Gastrocnemius medialis (tissue), 4 donors: ENCODE measurements around the gene OR14I1.

Source experiments
- CTCF ChIP-seq, 5 experiments: fragments of 450-650 bp in 3 of 5; fragments of 200-600 bp in 2 of 5; sonication (generic) in 2 of 5; IDR thresholded peaks in 4 of 5; conservative IDR thresholded peaks in 1 of 5; 1 replicate in 4 of 5; 2 replicates in 1 of 5; pipeline ENCODE4 v1.5.1; 2016 to 2019; ENCODE audit warnings: antibody characterized with exemption in 5 of 5, mild to moderate bottlenecking in 3 of 5, moderate library complexity in 3 of 5
- POLR2A ChIP-seq, 2 donors: fragments of 450-650 bp; IDR thresholded peaks; one replicate each; pipeline ENCODE4 v1.6.1; 2017; ENCODE audit warnings: antibody characterized with exemption in 2 of 2, mild to moderate bottlenecking in 2 of 2, moderate library complexity in 2 of 2

DNA sequence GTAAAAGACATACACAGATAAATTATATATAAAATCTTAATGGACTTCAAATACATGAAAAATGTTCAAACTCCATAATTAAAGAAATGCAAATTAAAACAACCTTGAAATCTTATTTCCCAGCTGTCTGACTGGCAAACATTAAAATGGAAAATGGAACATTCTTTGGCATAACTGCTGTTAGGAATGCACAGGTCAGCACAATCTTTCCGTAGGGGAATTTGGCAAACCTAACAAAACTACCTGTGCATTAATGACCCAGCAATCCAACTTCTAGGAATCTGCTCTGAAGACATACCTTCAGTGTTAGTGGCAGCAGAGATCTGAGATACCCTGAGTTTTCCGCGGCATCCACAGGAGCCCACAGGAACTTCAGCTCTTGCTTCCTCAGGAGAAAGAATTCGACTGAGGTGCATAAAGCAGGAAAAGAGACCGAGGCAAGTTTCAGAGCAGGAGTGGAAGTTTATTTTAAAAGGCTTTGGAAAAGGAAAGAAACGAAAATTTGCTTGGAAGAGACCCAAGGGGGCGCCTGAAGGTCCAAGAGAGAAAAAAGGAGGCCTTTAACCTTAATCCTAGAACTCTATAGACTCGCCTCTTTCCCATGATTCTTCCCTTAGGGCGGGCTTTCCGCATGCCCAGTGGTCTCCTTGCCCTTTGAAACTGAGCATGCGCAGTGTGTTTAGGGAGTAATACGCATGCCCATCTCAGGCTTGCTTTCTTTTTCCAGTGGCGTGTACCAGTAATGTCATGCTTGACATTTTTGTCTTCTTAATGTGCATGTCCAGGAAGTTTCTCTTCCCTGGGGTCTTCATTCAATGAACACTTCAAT lies 28.2 kb upstream of the OR14I1 start:
- TF ChIP-seq CTCF (IDR thresholded peaks at IDR 0.05 in 4 of 5, conservative IDR thresholded peaks at IDR 0.05 in 1 of 5) = no peak
- TF ChIP-seq POLR2A (IDR thresholded peaks at IDR 0.05) = no peak
